HepG2 (cell line): Measurements from ENCODE around the gene TMEM134. TPM values are rescaled to one million over a fixed set of nuclear protein-coding genes. Genes with fewer than 3 reads are reported as not detected.

Experiments
- ATAC-seq: fragments of 200-7000 bp; cut with Tn5 transposase; 3 replicates; pipeline ENCODE4 v1.9.1; 2020; ENCODE audit warnings: mild to moderate bottlenecking, moderate library complexity
- BruUV-seq: library from RNA; stranded (reverse); fragments of 400-500 nt; replicated peaks from 2 replicates; lab custom pipeline; 2021; lab: Mats Ljungman, UMichigan
- CTCF ChIA-PET: fragments of 300-600 bp; formaldehyde crosslinking; extraction: SDS; loops from one replicate; lab custom pipeline; 2021; ENCODE audit warnings: low total read pairs, inconsistent platforms, low intra/inter-chr PET ratio; lab: Yijun Ruan, JAX
- POLR2A ChIA-PET: fragments of 350-600 bp; sonication (Branson Sonifier 250); formaldehyde crosslinking; loops from one replicate; lab custom pipeline; 2020; ENCODE audit warnings: antibody characterized with exemption, inconsistent platforms; lab: Yijun Ruan, JAX
- DNase-seq: peaks from one replicate; pipeline ENCODE4 v3.0.0-alpha.2; 2015; ENCODE audit warnings: low spot score
- FAIRE-seq: peaks from 3 replicates; lab custom pipeline; 2011; peaks lifted over from hg19 to GRCh38; lab: Jason Lieb, UNC
- H2AFZ ChIP-seq: one replicate; pipeline ENCODE4 v1.6.1; 2011; ENCODE audit warnings: low read length, inconsistent platforms
- H3K27ac ChIP-seq: fragments of 300-600 bp; 3 replicates; pipeline ENCODE4 v1.8.0; 2011; ENCODE audit warnings: mixed run types, mild to moderate bottlenecking, mixed read lengths, low read length, inconsistent platforms; ENCODE audit not compliant: insufficient read depth; ENCODE audit errors: extremely low read length
- H3K27me3 ChIP-seq, 2 experiments: fragments of 200-600 bp in 1 of 2; 2 replicates in 1 of 2; 3 replicates in 1 of 2; pipeline versions ENCODE4 v1.6.0 to v1.8.0; 2011; ENCODE audit warnings: low read length in 2 of 2, mild to moderate bottlenecking in 2 of 2, moderate library complexity in 2 of 2, inconsistent platforms in 1 of 2; ENCODE audit not compliant: insufficient read depth in 2 of 2, control insufficient read depth in 1 of 2
- H3K36me3 ChIP-seq, 2 experiments: fragments of 200-600 bp in 1 of 2; replicated peaks in 1 of 2; 2 replicates in 1 of 2; 3 replicates in 1 of 2; pipeline versions ENCODE4 v1.5.1 to v1.8.0; 2011; ENCODE audit warnings: low read length in 2 of 2, inconsistent platforms in 1 of 2; ENCODE audit not compliant: insufficient read depth in 2 of 2, control insufficient read depth in 1 of 2
- H3K4me1 ChIP-seq: 2 replicates; pipeline ENCODE4 v1.5.1; 2012; ENCODE audit warnings: low read length, inconsistent platforms; ENCODE audit not compliant: insufficient read depth
- H3K4me2 ChIP-seq: 2 replicates; pipeline ENCODE4 v1.6.0; 2011; ENCODE audit warnings: low read depth, low read length, inconsistent platforms
- H3K4me3 ChIP-seq, 3 experiments: fragments of 200-600 bp in 1 of 3; sonication (generic), shearing (Covaris generic) in 1 of 3; replicated peaks in 1 of 3; 2 replicates each; pipeline ENCODE4 v1.5.1; 2011 to 2016; ENCODE audit warnings: low read length in 3 of 3, inconsistent platforms in 2 of 3, low read depth in 2 of 3, mild to moderate bottlenecking in 2 of 3, control low read depth in 1 of 3, mixed read lengths in 1 of 3; ENCODE audit not compliant: insufficient read depth in 1 of 3
- H3K79me2 ChIP-seq: one replicate; pipeline ENCODE4 v1.6.1; 2011; ENCODE audit warnings: low read length, inconsistent platforms; ENCODE audit not compliant: insufficient read depth
- H3K9ac ChIP-seq: 2 replicates; pipeline ENCODE4 v1.6.0; 2011; ENCODE audit warnings: mild to moderate bottlenecking, low read depth, low read length, inconsistent platforms; ENCODE audit not compliant: insufficient read depth
- H3K9me3 ChIP-seq: 2 replicates; pipeline ENCODE4 v1.5.1; 2012; ENCODE audit warnings: mild to moderate bottlenecking, low read length
- H4K20me1 ChIP-seq: 2 replicates; pipeline ENCODE4 v1.6.0; 2011; ENCODE audit warnings: inconsistent platforms, mild to moderate bottlenecking, low read length, moderate library complexity; ENCODE audit not compliant: insufficient read depth
- CHD2 ChIP-seq: IDR thresholded peaks from 2 replicates; pipeline ENCODE4 v1.6.1; 2011; ENCODE audit warnings: low read depth, low read length, improper control_type of control experiment
- HNF4A ChIP-seq: sonication (generic); formaldehyde crosslinking; IDR thresholded peaks from 2 replicates; pipeline ENCODE4 v1.4.0; 2020; ENCODE audit warnings: missing genetic modification reagents
- KLF13 ChIP-seq: sonication (generic); formaldehyde crosslinking; IDR thresholded peaks from 2 replicates; pipeline ENCODE4 v1.4.0; 2020; ENCODE audit warnings: mild to moderate bottlenecking, missing genetic modification reagents
- PRPF4 ChIP-seq: fragments of 200-400 bp; formaldehyde crosslinking; IDR thresholded peaks from 2 replicates; pipeline ENCODE4 v1.6.1; 2016; ENCODE audit warnings: low read length, low read depth; ENCODE audit not compliant: poor library complexity, severe bottlenecking
- RFX5 ChIP-seq: IDR thresholded peaks from 2 replicates; pipeline ENCODE4 v1.6.1; 2011; ENCODE audit warnings: low read depth, low read length, improper control_type of control experiment
- ZFP90 ChIP-seq: sonication (generic); formaldehyde crosslinking; IDR thresholded peaks from 2 replicates; pipeline ENCODE4 v1.8.0; 2022; ENCODE audit warnings: missing genetic modification reagents, mild to moderate bottlenecking, inconsistent platforms, borderline replicate concordance
- ZNF30 ChIP-seq: sonication (generic); formaldehyde crosslinking; IDR thresholded peaks from 2 replicates; pipeline ENCODE4 v1.5.0; 2020; ENCODE audit warnings: mild to moderate bottlenecking, missing genetic modification reagents
- WGBS: methylation state at CpG from one replicate; pipeline ENCODE4 v1.1.6; 2017; ENCODE audit warnings: low lambda C conversion rate; 5-methylcytosine and 5-hydroxymethylcytosine counted together
- in situ Hi-C: cut with HindIII; loops from 2 replicates; pipeline ENCODE4 v1.10.0; 2017; ENCODE audit warnings: low pct_unique_long_range_greater_than_20kb; ENCODE audit not compliant: extremely low pct_ligation_motif_present
- intact Hi-C: fragments of 100-400 bp; cut with micrococcal nuclease; formaldehyde crosslinking; loops from one replicate; pipeline ENCODE4 v1.10.0; 2022; ENCODE audit not compliant: unreplicated experiment
- polyA plus RNA-seq, 8 experiments: library from polyadenylated mRNA; depleted of rRNA in 3 of 8; stranded (reverse) in 7 of 8; unstranded in 1 of 8; fragments of >200 nt; fragmentation: Illumina TruSeq in 4 of 8; extraction: Trizol in 4 of 8; gene quantifications; 2 replicates each; pipeline versions ENCODE4 v1.2.1 to v1.2.3, GENCODE V29; 2011 to 2016; ENCODE audit warnings: low read depth in 4 of 8, missing spikeins in 1 of 8, mixed read lengths in 1 of 8; ENCODE audit not compliant: insufficient read depth in 1 of 8
- total RNA-seq, 5 experiments: library from RNA; depleted of rRNA; stranded (reverse); fragments of >200 nt; fragmentation: Illumina TruSeq; extraction: Trizol; gene quantifications; 2 replicates each; pipeline ENCODE4 v1.2.3, GENCODE V29; 2016; ENCODE audit warnings: low read depth in 1 of 5
- TF ChIP-seq, protein P1 (sequence below): sonication (generic); formaldehyde crosslinking; IDR thresholded peaks from 2 replicates; pipeline ENCODE4 v1.5.1; 2020; ENCODE audit warnings: mild to moderate bottlenecking, missing genetic modification reagents

Gene TMEM134
- total and polyA plus RNA-seq, 2 of the 13 experiments (the other 11 are each of a cell fraction or from before 2014, with no cell fraction given), result 6.9 to 26.9 TPM

DNA sequence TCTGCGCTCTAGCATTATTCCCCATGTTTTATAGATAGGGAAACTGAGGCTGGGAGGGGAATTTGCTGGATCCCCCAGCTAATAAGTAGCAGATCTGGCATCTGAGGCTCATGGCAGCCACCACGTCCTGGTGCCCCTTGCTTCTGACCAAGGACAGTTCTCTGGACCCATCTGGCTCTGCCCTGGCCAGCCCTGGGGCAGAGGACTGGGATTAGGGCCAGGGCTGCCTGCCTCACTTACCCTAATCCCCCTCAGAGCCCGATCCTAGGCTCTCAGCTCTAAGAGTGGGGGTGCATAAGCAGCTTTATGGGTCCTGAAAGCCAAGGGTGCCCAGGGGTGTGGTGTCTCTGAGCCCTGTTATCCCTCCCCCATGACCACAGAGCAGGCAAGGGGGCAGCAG lies 14.0 kb downstream of the TMEM134 start, which contains the start of gene CABP4:
Gene CABP4, plus strand, starts transcription at position 301 of the 400 bp plus-strand sequence. Its CDS starts 70 bp downstream, at position 371.
- ATAC-seq, result no peak
- H3K4me3 ChIP-seq, result no peak within 1 kb of the TSS

More for the DNA sequence above, 14.0 kb downstream of the TMEM134 start, which contains the start of gene CABP4:
- WGBS, result 63% methylated on average over 1 of the region's 3 CpGs
- H3K79me2 ChIP-seq, result no peaks in the 10 kb centered on the region
- H2AFZ ChIP-seq, result no peak within 1 kb of the TSS
- no peak for DNase-seq
- TF ChIP-seq ZFP90 (CRISPR knock-in tag), result no peak
- TF ChIP-seq ZNF30 (CRISPR knock-in tag), result no peak
- TF ChIP-seq HNF4A (CRISPR knock-in tag), result no peak
- TF ChIP-seq RFX5, result no peak
- TF ChIP-seq, protein P1, sequence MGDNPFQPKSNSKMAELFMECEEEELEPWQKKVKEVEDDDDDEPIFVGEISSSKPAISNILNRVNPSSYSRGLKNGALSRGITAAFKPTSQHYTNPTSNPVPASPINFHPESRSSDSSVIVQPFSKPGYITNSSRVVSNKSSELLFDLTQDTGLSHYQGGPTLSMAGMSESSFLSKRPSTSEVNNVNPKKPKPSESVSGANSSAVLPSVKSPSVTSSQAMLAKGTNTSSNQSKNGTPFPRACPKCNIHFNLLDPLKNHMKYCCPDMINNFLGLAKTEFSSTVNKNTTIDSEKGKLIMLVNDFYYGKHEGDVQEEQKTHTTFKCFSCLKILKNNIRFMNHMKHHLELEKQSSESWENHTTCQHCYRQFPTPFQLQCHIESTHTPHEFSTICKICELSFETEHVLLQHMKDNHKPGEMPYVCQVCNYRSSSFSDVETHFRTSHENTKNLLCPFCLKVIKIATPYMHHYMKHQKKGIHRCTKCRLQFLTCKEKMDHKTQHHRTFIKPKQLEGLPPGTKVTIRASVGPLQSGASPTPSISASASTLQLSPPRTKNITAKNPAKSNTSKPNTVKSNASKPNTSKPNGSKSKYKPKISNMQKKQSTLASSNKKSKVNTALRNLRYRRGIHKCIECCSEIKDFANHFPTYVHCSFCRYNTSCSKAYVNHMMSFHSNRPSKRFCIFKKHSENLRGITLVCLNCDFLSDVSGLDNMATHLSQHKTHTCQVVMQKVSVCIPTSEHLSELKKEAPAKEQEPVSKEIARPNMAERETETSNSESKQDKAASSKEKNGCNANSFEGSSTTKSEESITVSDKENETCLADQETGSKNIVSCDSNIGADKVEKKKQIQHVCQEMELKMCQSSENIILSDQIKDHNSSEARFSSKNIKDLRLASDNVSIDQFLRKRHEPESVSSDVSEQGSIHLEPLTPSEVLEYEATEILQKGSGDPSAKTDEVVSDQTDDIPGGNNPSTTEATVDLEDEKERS (CRISPR knock-in tag), result no peak
- TF ChIP-seq CHD2, result no peak
- TF ChIP-seq KLF13, result no peak
- TF ChIP-seq PRPF4, result no peak
- no peaks in the 10 kb centered on the region for H4K20me1 ChIP-seq
- no peaks in the 10 kb centered on the region for H3K36me3 ChIP-seq
- ChIA-PET CTCF (no interaction called here), POLR2A (no interaction called here)
- peaks cover 7% of the 10 kb centered on the region for H3K4me1 ChIP-seq
- no peak within 1 kb of the TSS for H3K4me2 ChIP-seq
- no peaks in the 10 kb centered on the region for H3K9me3 ChIP-seq
- H3K27ac ChIP-seq, result no peak within 1 kb of the TSS
- no peak within 1 kb of the TSS for H3K9ac ChIP-seq
- intact Hi-C loops, result no loop called here
- H3K27me3 ChIP-seq, result peaks cover 16 to 82% of the 10 kb centered on the region in 2 experiments; a peak in 4 of 5 replicates
- BruUV-seq, result no TSS peak
- in situ Hi-C loops, result no loop called here
- no peak for FAIRE-seq
